ENCODE measurements around the gene CCNQ. TPM values are rescaled to one million over a fixed set of nuclear protein-coding genes. Genes with fewer than 3 reads are reported as not detected.

Gene CCNQ
- polyA plus RNA-seq, 1 of the 3 experiments (the other 2 are of a cell fraction) = 45.3 TPM

- Histone ChIP-seq H3K79me2 (ENCODE audit: insufficient read depth) (no peaks in the 10 kb centered on the region), H3K36me3 (replicated peaks in 1 of 2; ENCODE audit: control insufficient read depth in 1 of 2, insufficient read depth in 2 of 2, low read length in 1 of 2) (peaks cover 0 to 4% of the 10 kb centered on the region in 2 experiments), H3K9me3 (no peaks in the 10 kb centered on the region), H3F3A (replicated peaks; ENCODE audit: insufficient read depth) (no peaks in the 10 kb centered on the region), H3K27ac (ENCODE audit: low read depth in 2 of 2, low read length in 1 of 2) (no peak overlapping the region), H3K4me3 (ENCODE audit: low read depth in 2 of 2, low read length in 1 of 2) (no peak overlapping the region), H3K4me2 (no peak overlapping the region), H3K27me3 (ENCODE audit: insufficient read depth) (peaks cover 33% of the 10 kb centered on the region), H3K9me2 (no peaks in the 10 kb centered on the region), H4K20me1 (ENCODE audit: insufficient read depth) (no peaks in the 10 kb centered on the region), H3K9ac (no peak overlapping the region), H3K4me1 (ENCODE audit: control insufficient read depth in 1 of 2, insufficient read depth in 2 of 2, low read depth in 1 of 2, low read length in 1 of 2) (no peaks in the 10 kb centered on the region; a peak in 1 of 4 replicates), H2AFZ (ENCODE audit: low read depth) (no peak overlapping the region)
- POLR2A ChIA-PET = no interaction called here
- TF ChIP-seq MAX (IDR thresholded peaks at IDR 0.05; ENCODE audit: low read depth) = no peak
- TF ChIP-seq FOSL2 (IDR thresholded peaks at IDR 0.05; ENCODE audit: borderline replicate concordance, low read depth) = no peak
- TF ChIP-seq POLR2AphosphoS5 (IDR thresholded peaks at IDR 0.05; ENCODE audit: low read depth, low read length) = no peak
- no peak for TF ChIP-seq NFIC (IDR thresholded peaks at IDR 0.05; ENCODE audit: borderline replicate concordance)
- no peak for TF ChIP-seq EP300 (IDR thresholded peaks at IDR 0.05; ENCODE audit: borderline replicate concordance in 1 of 2, low read depth in 1 of 2, low read length in 1 of 2)
- TF ChIP-seq EZH2phosphoT487 (IDR thresholded peaks at IDR 0.05; ENCODE audit: borderline replicate concordance, low read depth) = no peak
- TF ChIP-seq USF2 (IDR thresholded peaks at IDR 0.05; ENCODE audit: borderline replicate concordance, low read depth, low read length) = no peak
- TF ChIP-seq FOXJ3 (CRISPR knock-in tag; IDR thresholded peaks at IDR 0.05) = no peak
- no peak for TF ChIP-seq RFX5 (IDR thresholded peaks at IDR 0.05; ENCODE audit: low read length)
- no peak for TF ChIP-seq YY1 (IDR thresholded peaks at IDR 0.05; ENCODE audit: low read depth)
- no peak for TF ChIP-seq JUND (IDR thresholded peaks at IDR 0.05)
- no peak for TF ChIP-seq REST (IDR thresholded peaks at IDR 0.05; ENCODE audit: low read depth, low read length)
- no peak for TF ChIP-seq ZBTB33 (IDR thresholded peaks at IDR 0.05; ENCODE audit: borderline replicate concordance, low read depth)
- TF ChIP-seq SMC3 (IDR thresholded peaks at IDR 0.05; ENCODE audit: low read depth, low read length) = no peak
- TF ChIP-seq MXI1 (IDR thresholded peaks at IDR 0.05; ENCODE audit: low read depth, low read length) = no peak
- TF ChIP-seq USF1 (IDR thresholded peaks at IDR 0.05; ENCODE audit: borderline replicate concordance, low read depth) = no peak
- TF ChIP-seq RXRA (IDR thresholded peaks at IDR 0.05; ENCODE audit: borderline replicate concordance, low read depth) = no peak
- no peak for TF ChIP-seq IRF3 (IDR thresholded peaks at IDR 0.05; ENCODE audit: low read depth, low read length)
- CTCF ChIA-PET = no interaction called here
- 50% methylated on average over 4 of the region's 4 CpGs for WGBS (ENCODE audit: low lambda C conversion rate)
- DNase-seq = no peak
Observed at GRCh38 chrX:153585827-153586226, 13.1 kb downstream of the CCNQ start.
